AG10803 (cell line): ENCODE data around the gene SPIN1.

ENCODE experiments used
- DNase-seq: peaks from one replicate; pipeline ENCODE4 v3.0.0; 2010; ENCODE audit warnings: low read depth
- H3K4me3 ChIP-seq: 2 replicates; pipeline ENCODE4 v1.5.1; 2011; ENCODE audit warnings: mild to moderate bottlenecking, low read length, control low read depth
- TF ChIP-seq, protein P1 (sequence below): conservative IDR thresholded peaks from 2 replicates; pipeline ENCODE4 v1.5.1; 2011; ENCODE audit warnings: mild to moderate bottlenecking, low read length, control low read depth, inconsistent platforms

Gene SPIN1

DNA sequence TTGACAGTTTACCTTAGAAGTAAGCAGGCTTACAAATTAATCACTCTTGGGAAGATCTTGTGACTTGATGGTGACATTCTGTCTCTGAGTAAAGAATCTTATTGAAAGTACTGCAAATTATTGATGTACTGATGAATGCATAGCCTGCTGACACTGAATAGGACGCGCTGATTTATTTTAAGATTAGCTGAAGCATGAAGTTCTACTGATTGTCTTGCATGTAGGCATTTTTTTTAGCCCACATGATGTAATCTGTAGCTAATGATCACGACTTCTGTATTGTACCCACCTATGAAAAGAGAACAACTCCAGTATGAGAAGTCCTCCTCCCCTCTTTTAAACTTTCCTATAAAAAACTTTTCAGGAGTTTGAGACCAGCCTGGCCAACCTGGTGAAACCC is 28.3 kb upstream of the SPIN1 start:
- no peak for DNase-seq
- H3K4me3 ChIP-seq = no peak overlapping the region
- TF ChIP-seq, protein P1, sequence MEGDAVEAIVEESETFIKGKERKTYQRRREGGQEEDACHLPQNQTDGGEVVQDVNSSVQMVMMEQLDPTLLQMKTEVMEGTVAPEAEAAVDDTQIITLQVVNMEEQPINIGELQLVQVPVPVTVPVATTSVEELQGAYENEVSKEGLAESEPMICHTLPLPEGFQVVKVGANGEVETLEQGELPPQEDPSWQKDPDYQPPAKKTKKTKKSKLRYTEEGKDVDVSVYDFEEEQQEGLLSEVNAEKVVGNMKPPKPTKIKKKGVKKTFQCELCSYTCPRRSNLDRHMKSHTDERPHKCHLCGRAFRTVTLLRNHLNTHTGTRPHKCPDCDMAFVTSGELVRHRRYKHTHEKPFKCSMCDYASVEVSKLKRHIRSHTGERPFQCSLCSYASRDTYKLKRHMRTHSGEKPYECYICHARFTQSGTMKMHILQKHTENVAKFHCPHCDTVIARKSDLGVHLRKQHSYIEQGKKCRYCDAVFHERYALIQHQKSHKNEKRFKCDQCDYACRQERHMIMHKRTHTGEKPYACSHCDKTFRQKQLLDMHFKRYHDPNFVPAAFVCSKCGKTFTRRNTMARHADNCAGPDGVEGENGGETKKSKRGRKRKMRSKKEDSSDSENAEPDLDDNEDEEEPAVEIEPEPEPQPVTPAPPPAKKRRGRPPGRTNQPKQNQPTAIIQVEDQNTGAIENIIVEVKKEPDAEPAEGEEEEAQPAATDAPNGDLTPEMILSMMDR = no peak

DNA sequence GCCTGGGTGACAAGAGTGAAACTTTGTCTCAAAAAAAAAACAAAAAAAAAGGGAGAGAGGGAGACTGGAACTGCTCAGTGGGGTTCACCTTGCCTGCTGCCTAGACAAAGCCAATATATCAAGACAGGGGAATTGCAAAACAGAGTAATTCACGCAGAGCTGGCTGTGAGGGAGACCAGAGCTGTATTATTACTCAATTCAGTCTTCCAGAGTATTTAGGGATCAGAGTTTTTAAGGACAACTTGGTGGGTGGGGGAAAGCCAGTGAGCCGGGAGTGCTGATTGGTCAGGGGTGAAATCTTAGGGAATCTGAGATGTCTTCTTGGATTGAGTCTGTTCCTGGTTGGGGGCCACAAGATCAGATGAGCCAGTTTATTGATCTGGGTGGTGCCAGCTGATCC is 25.6 kb upstream of the SPIN1 start:
- DNase-seq = no peak
- TF ChIP-seq, protein P1 = no peak
- H3K4me3 ChIP-seq = no peak overlapping the region

DNA sequence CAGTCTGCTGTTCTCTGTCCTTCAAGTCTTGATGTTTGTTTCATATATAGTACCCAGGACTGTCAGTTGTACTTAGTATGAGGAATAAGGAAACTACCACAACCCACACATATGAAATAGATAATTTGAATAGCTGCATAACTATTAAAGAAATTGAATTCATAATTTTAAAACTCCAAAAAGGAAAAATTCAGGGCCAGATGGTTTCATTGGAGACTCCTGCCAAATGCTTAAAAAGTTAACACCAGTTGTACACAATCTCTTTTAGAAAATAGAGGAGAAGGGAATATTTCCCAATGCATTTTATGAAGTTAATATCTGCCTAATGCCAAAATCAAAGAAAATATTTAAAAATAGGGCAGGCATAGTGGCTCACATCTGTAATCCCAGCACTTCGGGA is 24.6 kb upstream of the SPIN1 start:
- TF ChIP-seq, protein P1 = no peak
- no peak for DNase-seq
- no peak overlapping the region for H3K4me3 ChIP-seq

DNA sequence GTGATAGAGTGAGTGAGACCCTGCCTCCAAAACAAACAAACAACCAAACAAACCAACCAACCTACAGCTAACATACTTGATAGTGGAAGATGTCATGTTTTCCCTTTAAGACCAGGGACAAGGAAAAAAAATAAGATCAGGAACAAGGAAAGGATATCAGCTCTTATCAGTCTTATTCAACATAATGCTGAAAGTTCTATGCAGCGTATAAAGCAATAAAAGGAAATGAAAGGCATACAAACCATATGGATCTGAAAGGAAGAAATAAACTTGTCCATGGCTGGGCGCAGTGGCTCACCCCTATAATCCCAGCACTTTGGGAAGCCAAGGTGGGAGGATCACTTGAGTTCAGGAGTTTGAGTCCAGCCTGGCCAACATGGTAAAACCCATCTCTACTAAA is 23.5 kb upstream of the SPIN1 start:
- no peak overlapping the region for H3K4me3 ChIP-seq
- no peak for DNase-seq
- TF ChIP-seq, protein P1 = no peak

DNA sequence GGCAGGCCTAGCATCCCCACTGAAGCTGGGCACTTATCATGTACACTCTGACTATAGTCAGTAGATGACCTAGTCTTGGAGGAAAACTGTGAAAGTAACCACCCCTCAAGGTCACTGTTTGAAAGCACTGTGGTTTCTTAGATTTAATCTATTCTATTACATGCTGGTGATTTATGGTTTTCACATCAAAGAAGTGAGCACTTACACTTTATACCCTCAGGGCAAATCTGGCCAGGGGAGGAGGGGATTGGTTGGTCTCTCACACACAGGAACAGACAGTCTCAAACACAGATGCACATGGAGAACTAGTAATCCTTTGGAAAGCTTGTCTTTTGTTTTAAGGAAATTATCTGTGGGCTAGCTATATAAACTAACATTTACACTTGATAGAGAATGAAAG is 17.9 kb upstream of the SPIN1 start:
- no peak for DNase-seq
- TF ChIP-seq, protein P1 = no peak

DNA sequence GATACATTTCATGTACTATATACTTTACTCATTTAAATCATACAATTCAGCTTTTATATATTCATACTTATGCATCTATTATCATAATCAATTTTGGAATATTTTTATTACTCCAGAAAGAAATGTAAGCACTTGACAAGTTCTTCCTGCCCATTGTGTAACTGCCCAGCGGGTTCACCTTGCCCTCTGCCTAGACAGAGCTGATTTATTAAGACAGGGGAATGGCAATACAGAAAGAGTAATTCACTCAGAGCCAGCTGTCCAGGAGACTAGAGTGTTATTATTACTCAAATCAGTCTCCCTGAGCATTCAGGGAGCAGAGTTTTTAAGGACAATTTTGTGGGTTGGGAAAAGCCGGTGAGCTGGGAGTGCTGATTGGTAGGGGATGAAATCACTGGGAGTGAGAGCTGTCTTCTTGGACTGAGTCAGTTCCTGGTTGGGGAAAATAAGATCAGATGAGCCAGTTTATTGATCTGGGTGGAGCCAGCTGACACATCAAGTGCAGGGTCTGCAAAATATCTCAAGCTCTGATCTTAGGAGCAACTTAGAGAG is 16.1 kb upstream of the SPIN1 start:
- TF ChIP-seq, protein P1 = no peak
- no peak for DNase-seq

More for the DNA sequence above, 17.9 kb upstream of the SPIN1 start:
- H3K4me3 ChIP-seq = no peak overlapping the region

DNA sequence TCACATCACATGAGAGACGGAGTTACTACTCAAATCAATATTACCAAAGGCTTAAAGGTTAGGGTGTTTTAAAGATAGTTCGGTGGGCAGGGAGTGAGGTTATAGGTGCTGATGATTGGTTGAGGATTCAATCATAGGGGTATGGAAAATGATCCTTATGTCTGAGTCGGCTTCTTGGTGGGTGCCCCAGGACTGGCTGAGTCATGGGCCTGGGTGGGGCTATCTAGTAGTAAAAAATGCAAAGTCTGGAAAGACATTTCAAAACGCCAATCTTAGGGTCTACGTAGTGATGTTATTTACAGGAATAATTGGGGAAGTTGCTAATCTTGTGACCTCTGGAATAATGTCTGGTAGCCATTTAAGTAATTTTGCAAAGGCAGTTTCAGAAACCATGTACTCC is 15.2 kb upstream of the SPIN1 start:
- TF ChIP-seq, protein P1 = no peak
- DNase-seq = no peak
- H3K4me3 ChIP-seq = no peak overlapping the region

More for the DNA sequence above, 16.1 kb upstream of the SPIN1 start:
- H3K4me3 ChIP-seq = no peak overlapping the region
